Measurements from ENCODE around the gene GLYR1. TPM values are rescaled to one million over a fixed set of nuclear protein-coding genes. Genes with fewer than 3 reads are reported as not detected.

GLYR1 gene
- total and polyA plus RNA-seq, 9 of the 15 experiments (the other 6 are each of a cell fraction or from before 2014, with no cell fraction given), result 6.7 to 99.2 (median 60.2) TPM

- TF ChIP-seq SETDB1 (IDR thresholded peaks at IDR 0.05; ENCODE audit: low read length), result no peak
- TF ChIP-seq SREBF2 (CRISPR knock-in tag; IDR thresholded peaks at IDR 0.05), result no peak
- peak; percentile 80 for TF ChIP-seq ZNF12 (CRISPR knock-in tag; IDR thresholded peaks at IDR 0.05)
- no peak for TF ChIP-seq SMAD2 (IDR thresholded peaks at IDR 0.05; ENCODE audit: low read depth, low read length)
- no peak for TF ChIP-seq ZNF830 (CRISPR knock-in tag; IDR thresholded peaks at IDR 0.05)
- TF ChIP-seq ZNF407 (IDR thresholded peaks at IDR 0.05; ENCODE audit: low read depth), result no peak
- TF ChIP-seq KLF16 (IDR thresholded peaks at IDR 0.05), result no peak
- no peak for TF ChIP-seq MBD1 (CRISPR knock-in tag; IDR thresholded peaks at IDR 0.05)
- TF ChIP-seq CHAMP1 (IDR thresholded peaks at IDR 0.05), result no peak
- TF ChIP-seq DNMT1 (IDR thresholded peaks at IDR 0.05), result no peak
- no peak for TF ChIP-seq ZBTB8A (IDR thresholded peaks at IDR 0.05; ENCODE audit: partially characterized antibody)
- TF ChIP-seq RBFOX2 (IDR thresholded peaks at IDR 0.05; ENCODE audit: low read depth, low read length), result peak; percentile 89
- TF ChIP-seq HNRNPH1 (optimal IDR thresholded peaks at IDR 0.05; ENCODE audit: low read depth, low read length), result no peak
- TF ChIP-seq ZBTB9 (CRISPR knock-in tag; IDR thresholded peaks at IDR 0.05), result peak; percentile 68
- TF ChIP-seq NFXL1 (CRISPR knock-in tag; IDR thresholded peaks at IDR 0.05), result no peak
Observed at GRCh38 chr16:4766875-4767628, 80.0 kb downstream of the GLYR1 start, which contains the start of gene ZNF500 (continued).

All from K562 (cell line).